Measurements from ENCODE around the gene PLCL1.

- TF ChIP-seq POLR2AphosphoS5 (IDR thresholded peaks at IDR 0.05; ENCODE audit: low read depth, low read length) (no peak), TAF1 (IDR thresholded peaks at IDR 0.05; ENCODE audit: borderline replicate concordance, insufficient read depth, low read length) (no peak), REST (IDR thresholded peaks at IDR 0.05; ENCODE audit: insufficient read depth in 1 of 2, low read depth in 2 of 2, low read length in 2 of 2) (no peak)
These were observed 53.2 kb downstream of the PLCL1 start for GRCh38 chr2:197857476-197858107.

Data from PFSK-1 (cell line).